ENCODE results near the gene DRG2.

Gene DRG2

DNA sequence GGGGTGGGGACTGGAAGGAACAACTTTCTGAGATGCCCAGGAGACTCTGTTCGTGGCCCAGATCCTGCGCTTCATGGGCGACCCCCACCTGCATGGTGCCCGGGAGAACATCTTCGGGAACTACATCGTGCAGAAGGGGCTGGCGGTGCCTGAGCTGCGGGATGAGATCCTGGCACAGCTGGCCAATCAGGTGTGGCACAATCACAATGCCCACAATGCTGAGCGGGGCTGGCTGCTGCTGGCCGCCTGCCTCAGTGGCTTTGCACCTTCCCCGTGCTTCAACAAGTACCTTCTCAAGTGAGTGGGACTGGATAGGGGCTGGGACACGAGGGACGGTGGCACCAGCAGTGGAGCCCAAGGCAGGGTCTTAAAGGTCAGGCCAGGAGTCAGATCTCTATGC lies 58.1 kb downstream of the DRG2 start:
- no peak for DNase-seq

DNA sequence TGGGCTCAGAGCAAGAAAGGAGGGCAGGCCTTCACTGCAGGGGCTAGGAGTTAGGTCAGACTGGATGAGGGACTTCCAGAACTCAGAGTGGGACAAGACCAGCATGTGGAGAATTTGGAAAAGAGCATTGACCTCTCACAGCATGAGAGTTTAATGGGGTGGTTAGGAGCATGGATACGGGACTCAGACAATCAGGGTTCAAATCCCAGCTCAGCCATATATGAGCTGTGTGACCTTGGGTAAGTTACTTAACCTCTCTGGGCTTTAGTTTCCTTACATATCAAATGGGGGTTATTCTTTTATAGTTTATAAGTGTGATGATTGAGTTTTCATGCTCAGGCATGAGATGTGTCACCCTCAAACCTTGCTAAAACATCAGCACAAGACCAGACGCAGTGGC lies 58.5 kb downstream of the DRG2 start:
- DNase-seq: no peak

DNA sequence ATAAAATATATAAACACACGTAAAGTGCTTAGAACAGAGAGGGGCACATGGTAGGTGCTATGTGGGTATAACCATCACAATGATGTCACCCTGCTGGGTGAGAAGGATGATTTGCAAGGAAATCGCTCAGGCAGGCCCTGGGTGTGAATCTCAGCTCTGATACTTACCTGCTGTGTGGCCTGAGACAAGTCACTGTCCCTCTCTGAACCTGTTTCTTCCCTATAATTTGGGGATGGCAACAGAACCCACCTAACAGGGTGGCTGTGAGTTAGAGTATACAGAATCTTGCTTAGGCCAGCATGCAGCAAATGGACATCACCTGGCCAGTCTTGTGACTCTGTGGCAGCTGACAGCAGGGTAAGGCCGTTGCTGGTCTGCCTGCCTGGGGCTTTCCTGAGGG lies 59.2 kb downstream of the DRG2 start:
- DNase-seq: no peak

DNA sequence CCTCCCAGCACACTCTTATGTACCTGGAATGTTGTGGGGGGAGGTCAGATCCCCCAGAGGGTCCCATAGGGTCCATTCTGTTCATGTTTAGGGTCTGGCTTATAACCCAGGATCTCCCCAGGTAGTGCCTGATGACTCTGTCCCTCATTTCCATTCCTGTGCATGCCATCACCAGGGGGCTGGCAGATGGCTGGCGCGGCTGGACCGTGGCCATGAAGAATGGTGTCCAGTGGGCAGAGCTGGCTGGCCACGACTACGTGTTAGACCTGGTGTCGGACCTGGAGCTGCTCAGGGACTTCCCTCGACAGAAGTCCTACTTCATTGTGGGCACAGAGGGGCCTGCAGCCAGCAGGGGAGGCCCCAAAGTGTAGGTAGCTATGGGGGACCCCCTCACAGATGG lies 60.8 kb downstream of the DRG2 start:
- DNase-seq: no peak

- DNase-seq: no peak
These were observed 63.5 kb downstream of the DRG2 start for GRCh38 chr17:18151290-18151689.

- no peak for DNase-seq
These were observed 67.4 kb downstream of the DRG2 start for GRCh38 chr17:18155179-18155578.

DNA sequence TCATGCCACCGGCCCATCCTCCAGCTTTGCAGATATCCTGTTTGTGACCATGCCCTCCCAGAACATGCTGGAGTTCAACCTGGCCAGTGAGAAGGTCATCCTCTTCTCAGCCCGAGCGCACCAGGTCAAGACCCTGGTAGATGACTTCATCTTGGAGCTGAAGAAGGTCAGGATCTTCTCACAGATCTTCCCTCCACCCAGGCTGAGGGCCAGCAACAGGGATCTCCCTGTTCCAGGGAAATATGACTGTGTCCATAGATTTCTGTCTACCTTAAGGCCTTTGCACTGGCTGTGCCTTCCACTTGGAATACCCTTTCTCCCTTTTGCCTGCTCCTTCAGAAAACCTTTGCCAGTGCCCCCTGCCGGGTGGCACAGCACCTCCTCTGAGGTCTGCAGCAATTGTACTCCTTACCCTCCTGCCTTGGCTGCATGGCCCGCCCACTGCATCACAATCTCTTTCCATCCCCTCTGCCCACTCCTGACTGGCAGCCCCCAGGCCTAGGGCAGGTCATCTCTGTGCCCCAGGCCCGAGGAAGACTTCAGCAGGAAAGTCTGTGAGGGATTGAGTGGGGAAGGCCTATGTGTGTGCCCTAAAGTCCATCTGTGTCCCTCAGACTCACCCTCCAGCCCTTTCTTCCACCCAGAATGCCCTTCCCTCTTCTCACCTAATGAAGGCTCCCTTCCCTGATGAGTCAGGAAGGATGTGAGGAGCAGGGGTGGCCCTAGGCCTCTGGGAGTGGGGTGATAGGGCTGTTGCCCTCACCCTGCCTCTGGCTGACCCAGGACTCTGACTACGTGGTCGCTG lies 68.6 kb downstream of the DRG2 start:
- DNase-seq: no peak

GRCh38 chr17:18156976-18157280 lies 69.2 kb downstream of the DRG2 start:
- DNase-seq: no peak

Measured in NCI-H524 treated with DMSO at 0.1 percent for 48 hours (cell line).